ENCODE measurements around the gene APBB2. TPM values are rescaled to one million over a fixed set of nuclear protein-coding genes. Genes with fewer than 3 reads are reported as not detected.

APBB2 gene
- total RNA-seq, 4 donors from 2014 or later: 32.4 to 133 (median 92.1) TPM

GRCh38 chr4:40916880-40917279, 297.5 kb downstream of the APBB2 start:
- H3K36me3 ChIP-seq: no peaks in the 10 kb centered on the region
- H3K9me3 ChIP-seq: no peaks in the 10 kb centered on the region
- H3K27ac ChIP-seq: no peak overlapping the region
- no peak for TF ChIP-seq POLR2A (IDR thresholded peaks at IDR 0.05)
- TF ChIP-seq, protein P1, sequence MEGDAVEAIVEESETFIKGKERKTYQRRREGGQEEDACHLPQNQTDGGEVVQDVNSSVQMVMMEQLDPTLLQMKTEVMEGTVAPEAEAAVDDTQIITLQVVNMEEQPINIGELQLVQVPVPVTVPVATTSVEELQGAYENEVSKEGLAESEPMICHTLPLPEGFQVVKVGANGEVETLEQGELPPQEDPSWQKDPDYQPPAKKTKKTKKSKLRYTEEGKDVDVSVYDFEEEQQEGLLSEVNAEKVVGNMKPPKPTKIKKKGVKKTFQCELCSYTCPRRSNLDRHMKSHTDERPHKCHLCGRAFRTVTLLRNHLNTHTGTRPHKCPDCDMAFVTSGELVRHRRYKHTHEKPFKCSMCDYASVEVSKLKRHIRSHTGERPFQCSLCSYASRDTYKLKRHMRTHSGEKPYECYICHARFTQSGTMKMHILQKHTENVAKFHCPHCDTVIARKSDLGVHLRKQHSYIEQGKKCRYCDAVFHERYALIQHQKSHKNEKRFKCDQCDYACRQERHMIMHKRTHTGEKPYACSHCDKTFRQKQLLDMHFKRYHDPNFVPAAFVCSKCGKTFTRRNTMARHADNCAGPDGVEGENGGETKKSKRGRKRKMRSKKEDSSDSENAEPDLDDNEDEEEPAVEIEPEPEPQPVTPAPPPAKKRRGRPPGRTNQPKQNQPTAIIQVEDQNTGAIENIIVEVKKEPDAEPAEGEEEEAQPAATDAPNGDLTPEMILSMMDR (IDR thresholded peaks at IDR 0.05): no peak
- no peak for DNase-seq
- H3K4me1 ChIP-seq: no peaks in the 10 kb centered on the region
- no peaks in the 10 kb centered on the region for H3K27me3 ChIP-seq
- intact Hi-C loops (cut with DNase I; ENCODE audit: low total_unique reads): no loop called here
- no peak overlapping the region for H3K4me3 ChIP-seq

DNA sequence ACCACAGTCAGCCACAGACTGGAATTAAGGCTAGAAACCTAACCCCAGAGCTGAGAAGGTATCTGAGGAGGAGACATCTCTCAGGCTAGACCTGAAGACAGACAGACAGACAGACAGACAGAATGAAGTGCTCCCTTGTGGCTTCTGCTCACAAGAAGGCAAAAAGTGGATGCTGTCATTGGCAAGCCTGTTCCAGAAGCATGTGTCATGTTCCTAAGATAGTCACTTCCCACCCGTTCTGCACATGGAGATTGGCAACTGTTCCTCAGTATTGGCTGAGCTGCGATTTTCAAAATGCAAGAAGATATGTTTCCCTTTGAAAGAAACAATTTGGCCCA, 298.2 kb downstream of the APBB2 start:
- Histone ChIP-seq H3K4me1 (no peaks in the 10 kb centered on the region), H3K27ac (no peak overlapping the region), H3K27me3 (no peaks in the 10 kb centered on the region), H3K36me3 (no peaks in the 10 kb centered on the region), H3K4me3 (no peak overlapping the region), H3K9me3 (no peaks in the 10 kb centered on the region)
- TF ChIP-seq, protein P1 (IDR thresholded peaks at IDR 0.05): no peak
- TF ChIP-seq POLR2A (IDR thresholded peaks at IDR 0.05): no peak
- intact Hi-C loops (cut with DNase I; ENCODE audit: low total_unique reads): no loop called here
- DNase-seq: no peak

GRCh38 chr4:40915318-40916217, 298.8 kb downstream of the APBB2 start:
- H3K9me3 ChIP-seq: no peaks in the 10 kb centered on the region
- no peaks in the 10 kb centered on the region for H3K27me3 ChIP-seq
- H3K4me3 ChIP-seq: no peak overlapping the region
- no peak overlapping the region for H3K27ac ChIP-seq
- H3K4me1 ChIP-seq: no peaks in the 10 kb centered on the region
- no peak for DNase-seq
- H3K36me3 ChIP-seq: no peaks in the 10 kb centered on the region
- TF ChIP-seq, protein P1 (IDR thresholded peaks at IDR 0.05): no peak
- no peak for TF ChIP-seq POLR2A (IDR thresholded peaks at IDR 0.05)
- intact Hi-C loops (cut with DNase I; ENCODE audit: low total_unique reads): no loop called here

GRCh38 chr4:40912460-40913184, 301.7 kb downstream of the APBB2 start:
- intact Hi-C loops (cut with DNase I; ENCODE audit: low total_unique reads): no loop called here
- no peak for DNase-seq
- H3K27ac ChIP-seq: no peak overlapping the region
- no peaks in the 10 kb centered on the region for H3K9me3 ChIP-seq
- H3K36me3 ChIP-seq: no peaks in the 10 kb centered on the region
- no peaks in the 10 kb centered on the region for H3K27me3 ChIP-seq
- H3K4me1 ChIP-seq: no peaks in the 10 kb centered on the region
- TF ChIP-seq POLR2A (IDR thresholded peaks at IDR 0.05): no peak
- TF ChIP-seq, protein P1 (IDR thresholded peaks at IDR 0.05): no peak
- no peak overlapping the region for H3K4me3 ChIP-seq

DNA sequence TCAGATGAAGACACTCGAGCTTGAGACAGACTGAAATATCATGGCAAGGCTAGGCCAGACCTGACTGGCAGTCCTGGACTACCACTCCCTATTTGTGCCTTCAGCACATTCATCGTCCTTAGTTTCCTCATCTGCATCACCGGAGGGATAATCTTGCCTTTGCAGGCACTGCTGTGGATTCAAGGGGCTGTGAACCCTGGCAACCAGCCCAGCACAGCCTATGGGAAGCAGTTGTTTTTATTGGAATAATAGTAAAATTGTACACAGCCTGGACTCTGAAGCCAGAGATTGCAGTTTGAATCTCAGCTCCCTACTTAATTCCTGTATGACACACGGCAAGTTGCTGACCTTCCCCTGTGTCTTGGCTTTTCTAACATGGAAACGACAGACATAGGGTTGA, 303.6 kb downstream of the APBB2 start:
- H3K36me3 ChIP-seq: no peaks in the 10 kb centered on the region
- H3K9me3 ChIP-seq: no peaks in the 10 kb centered on the region
- H3K27me3 ChIP-seq: no peaks in the 10 kb centered on the region
- no peak overlapping the region for H3K27ac ChIP-seq
- no peak overlapping the region for H3K4me3 ChIP-seq
- intact Hi-C loops (cut with DNase I; ENCODE audit: low total_unique reads): no loop called here
- no peak for DNase-seq
- no peaks in the 10 kb centered on the region for H3K4me1 ChIP-seq
- TF ChIP-seq, protein P1 (IDR thresholded peaks at IDR 0.05): no peak
- TF ChIP-seq POLR2A (IDR thresholded peaks at IDR 0.05): no peak
